Measurements from ENCODE around the gene MGMT. TPM values are rescaled to one million over a fixed set of nuclear protein-coding genes. Genes with fewer than 3 reads are reported as not detected.

MGMT gene
- total RNA-seq, 1 experiment from 2014 or later: 11.5 TPM

- no TSS peak for BruUV-seq (replicated peaks)
- no peak overlapping the region for H3K4me3 ChIP-seq (replicated peaks in 1 of 2; ENCODE audit: low read depth in 1 of 2, low read length in 2 of 2)
- TF ChIP-seq FOSL1 (IDR thresholded peaks at IDR 0.05; ENCODE audit: low read depth) (no peak), POLR2AphosphoS5 (IDR thresholded peaks at IDR 0.05; ENCODE audit: low read depth, low read length) (no peak), TCF7L2 (IDR thresholded peaks at IDR 0.05; ENCODE audit: borderline replicate concordance, extremely low read depth, insufficient read depth, insufficient read length) (no peak), REST (IDR thresholded peaks at IDR 0.05; ENCODE audit: low read depth) (no peak), YY1 (IDR thresholded peaks at IDR 0.05; ENCODE audit: extremely low read depth, insufficient replicate concordance, low read depth, low read length) (no peak), EGR1 (IDR thresholded peaks at IDR 0.05; ENCODE audit: low read depth) (no peak), SRF (IDR thresholded peaks at IDR 0.05; ENCODE audit: low read depth) (no peak), ATF3 (IDR thresholded peaks at IDR 0.05) (no peak), EZH2phosphoT487 (IDR thresholded peaks at IDR 0.05; ENCODE audit: borderline replicate concordance) (no peak), POLR2A (IDR thresholded peaks at IDR 0.05; ENCODE audit: borderline replicate concordance, extremely low read depth, insufficient read depth, insufficient read length) (no peak), ZNF274 (IDR thresholded peaks at IDR 0.05; ENCODE audit: low read depth, low read length) (no peak), CEBPB (IDR thresholded peaks at IDR 0.05; ENCODE audit: low read depth) (no peak), CTCF (IDR thresholded peaks at IDR 0.05 in 2 of 3, conservative IDR thresholded peaks at IDR 0.05 in 1 of 3; ENCODE audit: borderline replicate concordance in 1 of 3, insufficient read depth in 1 of 3, low read depth in 2 of 3, low read length in 2 of 3) (no peak), SP1 (IDR thresholded peaks at IDR 0.05; ENCODE audit: low read depth) (no peak)
- no peaks in the 10 kb centered on the region for H3K27me3 ChIP-seq (ENCODE audit: insufficient read depth, low read length)
- DNase-seq (ENCODE audit: low read depth, low spot score): no peak
- H3K9me2 ChIP-seq (ENCODE audit: insufficient read depth): no peaks in the 10 kb centered on the region
- H3K79me2 ChIP-seq (ENCODE audit: insufficient read depth, low read length): no peaks in the 10 kb centered on the region
- H3K4me2 ChIP-seq (ENCODE audit: low read length): no peak overlapping the region
- ATAC-seq: no peak
- POLR2A ChIA-PET: no interaction called here
- no peak overlapping the region for H3K27ac ChIP-seq (ENCODE audit: low read depth, low read length)
- RAD21 ChIA-PET (ENCODE audit: low non-redundant PET in 1 of 2, low total read pairs in 2 of 2, uncharacterized antibody in 2 of 2, unreplicated experiment in 2 of 2): no interaction called here
- no peaks in the 10 kb centered on the region for H4K20me1 ChIP-seq (ENCODE audit: insufficient read depth)
- intact Hi-C loops (cut with micrococcal nuclease): no loop called here
- no peak overlapping the region for H3K9ac ChIP-seq (ENCODE audit: low read length)
- H3K36me3 ChIP-seq (ENCODE audit: control insufficient read depth in 1 of 2, insufficient read depth in 2 of 2, low read length in 2 of 2): no peaks in the 10 kb centered on the region
- no peaks in the 10 kb centered on the region for H3K4me1 ChIP-seq (ENCODE audit: control insufficient read depth in 1 of 2, insufficient read depth in 2 of 2, low read length in 2 of 2)
- H3K9me3 ChIP-seq (ENCODE audit: control insufficient read depth in 1 of 2, insufficient read depth in 1 of 2, low read depth in 1 of 2, low read length in 2 of 2): peaks cover 5 to 10% of the 10 kb centered on the region in 2 experiments; a peak in 2 of 4 replicates
- no peak overlapping the region for H2AFZ ChIP-seq (ENCODE audit: low read depth, low read length, poor library complexity, severe bottlenecking)
- CTCF ChIA-PET: no interaction called here
Measured at GRCh38 chr10:129562487-129562886, 95.4 kb downstream of the MGMT start.
